ENCODE measurements around the gene MAST2.

The MAST2 gene

GRCh38 chr1:45914836-45915235 is 111.4 kb downstream of the MAST2 start:
- no peak overlapping the region for H3K4ac ChIP-seq (ENCODE audit: low read length)
- H2AFZ ChIP-seq (ENCODE audit: low read length) = no peak overlapping the region
- no peak overlapping the region for H3K9ac ChIP-seq (ENCODE audit: low read depth, low read length, poor library complexity)
- H3K27me3 ChIP-seq (ENCODE audit: control insufficient read depth in 3 of 3, insufficient read depth in 3 of 3, low read depth in 1 of 3, low read length in 3 of 3) = no peaks in the 10 kb centered on the region
- no peak overlapping the region for H4K91ac ChIP-seq (ENCODE audit: low read depth, low read length, poor library complexity)
- H3K9me3 ChIP-seq (replicated peaks in 1 of 2; ENCODE audit: control insufficient read depth in 2 of 2, insufficient read depth in 1 of 2, low read depth in 1 of 2, low read length in 2 of 2) = peaks cover 0 to 3% of the 10 kb centered on the region in 2 donors
- no peak overlapping the region for H3K23ac ChIP-seq (ENCODE audit: low read depth, low read length, poor library complexity)
- H3K4me1 ChIP-seq (ENCODE audit: control insufficient read depth in 2 of 2, insufficient read depth in 1 of 2, low read depth in 1 of 2, low read length in 2 of 2) = peaks cover 5 to 10% of the 10 kb centered on the region in 2 donors
- H2BK120ac ChIP-seq (ENCODE audit: low read depth, low read length) = no peak overlapping the region
- DNase-seq (ENCODE audit: low spot score) = no peak
- peaks cover 2 to 4% of the 10 kb centered on the region in 2 donors for H3K36me3 ChIP-seq (replicated peaks in 1 of 2; ENCODE audit: control insufficient read depth in 2 of 2, insufficient read depth in 2 of 2, low read length in 2 of 2)
- H3K27ac ChIP-seq (replicated peaks; ENCODE audit: low read length) = no peak overlapping the region
- no peak overlapping the region for H3K14ac ChIP-seq (ENCODE audit: low read length)
- no peak overlapping the region for H3K4me3 ChIP-seq (ENCODE audit: low read length in 2 of 2)
- H3K18ac ChIP-seq (ENCODE audit: low read length) = no peak overlapping the region
- H2BK5ac ChIP-seq (ENCODE audit: low read length) = no peak overlapping the region
- H2BK12ac ChIP-seq (ENCODE audit: low read length) = no peak overlapping the region
- no CpG with 5 or more reads among the region's 1 CpG for WGBS, 2 donors (ENCODE audit: extremely low coverage in 2 of 2, insufficient read length in 2 of 2, insufficient replicate concordance in 1 of 2)
- H2BK15ac ChIP-seq (ENCODE audit: low read length) = no peak overlapping the region
- no peaks in the 10 kb centered on the region for H3K79me1 ChIP-seq (ENCODE audit: low read depth, low read length)
- no peak overlapping the region for H3K4me2 ChIP-seq (ENCODE audit: insufficient read depth, low read length, poor library complexity, severe bottlenecking)
- no peak overlapping the region for H2AK5ac ChIP-seq (ENCODE audit: low read depth, low read length)
- H4K8ac ChIP-seq (ENCODE audit: low read depth, low read length) = no peak overlapping the region

GRCh38 chr1:45922374-45922773 is 119.0 kb downstream of the MAST2 start:
- no peak for DNase-seq (ENCODE audit: low spot score)
- H2AFZ ChIP-seq (ENCODE audit: low read length) = no peak overlapping the region
- H3K9me3 ChIP-seq (replicated peaks in 1 of 2; ENCODE audit: control insufficient read depth in 2 of 2, insufficient read depth in 1 of 2, low read depth in 1 of 2, low read length in 2 of 2) = peaks cover 0 to 8% of the 10 kb centered on the region in 2 donors
- no peaks in the 10 kb centered on the region for H3K27me3 ChIP-seq (ENCODE audit: control insufficient read depth in 3 of 3, insufficient read depth in 3 of 3, low read depth in 1 of 3, low read length in 3 of 3)
- H2BK12ac ChIP-seq (ENCODE audit: low read length) = no peak overlapping the region
- H3K27ac ChIP-seq (replicated peaks; ENCODE audit: low read length) = no peak overlapping the region
- H3K4me2 ChIP-seq (ENCODE audit: insufficient read depth, low read length, poor library complexity, severe bottlenecking) = no peak overlapping the region
- H3K79me1 ChIP-seq (ENCODE audit: low read depth, low read length) = peaks cover 5% of the 10 kb centered on the region
- peak overlapping the region; percentile 31 for H3K14ac ChIP-seq (ENCODE audit: low read length)
- no peak overlapping the region for H3K4ac ChIP-seq (ENCODE audit: low read length)
- no peak overlapping the region for H2BK15ac ChIP-seq (ENCODE audit: low read length)
- no peak overlapping the region for H4K8ac ChIP-seq (ENCODE audit: low read depth, low read length)
- peak overlapping the region; percentile 37 for H3K18ac ChIP-seq (ENCODE audit: low read length)
- H3K9ac ChIP-seq (ENCODE audit: low read depth, low read length, poor library complexity) = no peak overlapping the region
- no peak overlapping the region for H2BK5ac ChIP-seq (ENCODE audit: low read length)
- no peak overlapping the region for H4K91ac ChIP-seq (ENCODE audit: low read depth, low read length, poor library complexity)
- H3K23ac ChIP-seq (ENCODE audit: low read depth, low read length, poor library complexity) = peak overlapping the region; percentile 30
- no CpG with 5 or more reads among the region's 10 CpGs for WGBS, 2 donors (ENCODE audit: extremely low coverage in 2 of 2, insufficient read length in 2 of 2, insufficient replicate concordance in 1 of 2)
- H3K4me1 ChIP-seq (ENCODE audit: control insufficient read depth in 2 of 2, insufficient read depth in 1 of 2, low read depth in 1 of 2, low read length in 2 of 2) = peaks cover 11 to 14% of the 10 kb centered on the region in 2 donors
- H3K36me3 ChIP-seq (replicated peaks in 1 of 2; ENCODE audit: control insufficient read depth in 2 of 2, insufficient read depth in 2 of 2, low read length in 2 of 2) = peaks cover 0 to 1% of the 10 kb centered on the region in 2 donors
- no peak overlapping the region for H2AK5ac ChIP-seq (ENCODE audit: low read depth, low read length)
- H2BK120ac ChIP-seq (ENCODE audit: low read depth, low read length) = no peak overlapping the region
- peak overlapping the region in 1 of 2 donors; percentile 30 for H3K4me3 ChIP-seq (ENCODE audit: low read length in 2 of 2)

- H3K27ac ChIP-seq (replicated peaks; ENCODE audit: low read length) = no peak overlapping the region
- H3K23ac ChIP-seq (ENCODE audit: low read depth, low read length, poor library complexity) = no peak overlapping the region
- peaks cover 11 to 14% of the 10 kb centered on the region in 2 donors for H3K4me1 ChIP-seq (ENCODE audit: control insufficient read depth in 2 of 2, insufficient read depth in 1 of 2, low read depth in 1 of 2, low read length in 2 of 2)
- no peaks in the 10 kb centered on the region for H3K27me3 ChIP-seq (ENCODE audit: control insufficient read depth in 3 of 3, insufficient read depth in 3 of 3, low read depth in 1 of 3, low read length in 3 of 3)
- H2AK5ac ChIP-seq (ENCODE audit: low read depth, low read length) = no peak overlapping the region
- H3K36me3 ChIP-seq (replicated peaks in 1 of 2; ENCODE audit: control insufficient read depth in 2 of 2, insufficient read depth in 2 of 2, low read length in 2 of 2) = no peaks in the 10 kb centered on the region
- no peak overlapping the region for H2BK5ac ChIP-seq (ENCODE audit: low read length)
- WGBS, 2 donors (ENCODE audit: extremely low coverage in 2 of 2, insufficient read length in 2 of 2, insufficient replicate concordance in 1 of 2) = no CpG with 5 or more reads among the region's 8 CpGs
- peaks cover 5% of the 10 kb centered on the region for H3K79me1 ChIP-seq (ENCODE audit: low read depth, low read length)
- DNase-seq (ENCODE audit: low spot score) = no peak
- no peak overlapping the region for H2AFZ ChIP-seq (ENCODE audit: low read length)
- no peak overlapping the region for H2BK120ac ChIP-seq (ENCODE audit: low read depth, low read length)
- no peak overlapping the region for H3K14ac ChIP-seq (ENCODE audit: low read length)
- H3K18ac ChIP-seq (ENCODE audit: low read length) = peak overlapping the region; percentile 39
- no peak overlapping the region for H3K9ac ChIP-seq (ENCODE audit: low read depth, low read length, poor library complexity)
- H3K4ac ChIP-seq (ENCODE audit: low read length) = no peak overlapping the region
- H4K8ac ChIP-seq (ENCODE audit: low read depth, low read length) = no peak overlapping the region
- no peak overlapping the region for H3K4me3 ChIP-seq (ENCODE audit: low read length in 2 of 2)
- no peak overlapping the region for H3K4me2 ChIP-seq (ENCODE audit: insufficient read depth, low read length, poor library complexity, severe bottlenecking)
- no peak overlapping the region for H2BK12ac ChIP-seq (ENCODE audit: low read length)
- H2BK15ac ChIP-seq (ENCODE audit: low read length) = no peak overlapping the region
- no peak overlapping the region for H4K91ac ChIP-seq (ENCODE audit: low read depth, low read length, poor library complexity)
- H3K9me3 ChIP-seq (replicated peaks in 1 of 2; ENCODE audit: control insufficient read depth in 2 of 2, insufficient read depth in 1 of 2, low read depth in 1 of 2, low read length in 2 of 2) = peaks cover 0 to 7% of the 10 kb centered on the region in 2 donors
Observed at GRCh38 chr1:45922813-45923212, 119.4 kb downstream of the MAST2 start.

- Histone ChIP-seq H2BK120ac (ENCODE audit: low read depth, low read length) (no peak overlapping the region), H2BK12ac (ENCODE audit: low read length) (no peak overlapping the region), H3K18ac (ENCODE audit: low read length) (no peak overlapping the region), H3K23ac (ENCODE audit: low read depth, low read length, poor library complexity) (no peak overlapping the region), H3K9ac (ENCODE audit: low read depth, low read length, poor library complexity) (no peak overlapping the region), H3K14ac (ENCODE audit: low read length) (no peak overlapping the region), H2AK5ac (ENCODE audit: low read depth, low read length) (no peak overlapping the region), H3K36me3 (replicated peaks in 1 of 2; ENCODE audit: control insufficient read depth in 2 of 2, insufficient read depth in 2 of 2, low read length in 2 of 2) (no peaks in the 10 kb centered on the region), H3K27ac (replicated peaks; ENCODE audit: low read length) (no peak overlapping the region), H3K4ac (ENCODE audit: low read length) (no peak overlapping the region), H3K4me1 (ENCODE audit: control insufficient read depth in 2 of 2, insufficient read depth in 1 of 2, low read depth in 1 of 2, low read length in 2 of 2) (peaks cover 11 to 14% of the 10 kb centered on the region in 2 donors), H3K27me3 (ENCODE audit: control insufficient read depth in 3 of 3, insufficient read depth in 3 of 3, low read depth in 1 of 3, low read length in 3 of 3) (no peaks in the 10 kb centered on the region), H4K8ac (ENCODE audit: low read depth, low read length) (no peak overlapping the region), H2BK15ac (ENCODE audit: low read length) (no peak overlapping the region), H3K4me2 (ENCODE audit: insufficient read depth, low read length, poor library complexity, severe bottlenecking) (no peak overlapping the region), H3K79me1 (ENCODE audit: low read depth, low read length) (peaks cover 5% of the 10 kb centered on the region), H2AFZ (ENCODE audit: low read length) (no peak overlapping the region), H4K91ac (ENCODE audit: low read depth, low read length, poor library complexity) (no peak overlapping the region), H3K9me3 (replicated peaks in 1 of 2; ENCODE audit: control insufficient read depth in 2 of 2, insufficient read depth in 1 of 2, low read depth in 1 of 2, low read length in 2 of 2) (peaks cover 0 to 7% of the 10 kb centered on the region in 2 donors), H2BK5ac (ENCODE audit: low read length) (no peak overlapping the region), H3K4me3 (ENCODE audit: low read length in 2 of 2) (no peak overlapping the region)
- no peak for DNase-seq (ENCODE audit: low spot score)
- no CpG with 5 or more reads among the region's 4 CpGs for WGBS, 2 donors (ENCODE audit: extremely low coverage in 2 of 2, insufficient read length in 2 of 2, insufficient replicate concordance in 1 of 2)
Observed at GRCh38 chr1:45923343-45923742, 119.9 kb downstream of the MAST2 start.
